GM19397 (cell line): ENCODE data around the gene SMPD1.
"Not testable (repeated sequence)": the region's sequence is repeated elsewhere in the genome, so short reads cannot be mapped to it uniquely, and the experiment has no call there.

Source experiments
- ATAC-seq: cut with Tn5 transposase; IDR thresholded peaks from one replicate; pipeline ENCODE4 v1.9.1; 2021; ENCODE audit warnings: mild to moderate bottlenecking, moderate library complexity; ENCODE audit not compliant: unreplicated experiment

SMPD1 gene

GRCh38 chr11:6387811-6388599 is 2.3 kb upstream of the SMPD1 start:
- ATAC-seq, result no peak

GRCh38 chr11:6388748-6389147 is 1.5 kb upstream of the SMPD1 start:
- ATAC-seq, result no peak

GRCh38 chr11:6390718-6391469 is 620 bp downstream of the SMPD1 start:
- ATAC-seq, result no peak

DNA sequence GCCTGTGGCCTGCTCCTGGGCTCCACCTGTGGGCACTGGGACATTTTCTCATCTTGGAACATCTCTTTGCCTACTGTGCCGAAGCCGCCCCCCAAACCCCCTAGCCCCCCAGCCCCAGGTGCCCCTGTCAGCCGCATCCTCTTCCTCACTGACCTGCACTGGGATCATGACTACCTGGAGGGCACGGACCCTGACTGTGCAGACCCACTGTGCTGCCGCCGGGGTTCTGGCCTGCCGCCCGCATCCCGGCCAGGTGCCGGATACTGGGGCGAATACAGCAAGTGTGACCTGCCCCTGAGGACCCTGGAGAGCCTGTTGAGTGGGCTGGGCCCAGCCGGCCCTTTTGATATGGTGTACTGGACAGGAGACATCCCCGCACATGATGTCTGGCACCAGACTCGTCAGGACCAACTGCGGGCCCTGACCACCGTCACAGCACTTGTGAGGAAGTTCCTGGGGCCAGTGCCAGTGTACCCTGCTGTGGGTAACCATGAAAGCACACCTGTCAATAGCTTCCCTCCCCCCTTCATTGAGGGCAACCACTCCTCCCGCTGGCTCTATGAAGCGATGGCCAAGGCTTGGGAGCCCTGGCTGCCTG is 1.4 kb downstream of the SMPD1 start:
- no peak for ATAC-seq

DNA sequence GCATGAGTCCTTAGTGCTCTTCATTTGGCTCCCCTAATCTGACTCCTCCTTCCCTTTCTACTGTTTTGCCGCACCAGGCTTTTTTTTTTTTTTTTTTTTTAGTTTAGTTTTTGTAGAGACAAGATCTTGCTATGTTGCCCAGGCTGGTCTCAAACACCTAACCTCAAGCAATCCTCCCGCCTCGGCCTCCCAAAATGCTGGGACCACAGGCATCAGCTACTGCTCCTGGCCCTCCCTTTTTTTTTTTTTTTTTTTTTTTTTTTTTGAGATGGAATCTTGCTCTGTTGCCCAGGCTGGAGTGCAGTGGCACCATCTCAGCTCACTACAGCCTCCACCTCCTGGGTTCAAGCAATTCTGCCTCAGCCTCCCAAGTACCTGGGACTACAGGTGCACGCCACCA is 2.0 kb downstream of the SMPD1 start:
- ATAC-seq, result not testable (repeated sequence)

DNA sequence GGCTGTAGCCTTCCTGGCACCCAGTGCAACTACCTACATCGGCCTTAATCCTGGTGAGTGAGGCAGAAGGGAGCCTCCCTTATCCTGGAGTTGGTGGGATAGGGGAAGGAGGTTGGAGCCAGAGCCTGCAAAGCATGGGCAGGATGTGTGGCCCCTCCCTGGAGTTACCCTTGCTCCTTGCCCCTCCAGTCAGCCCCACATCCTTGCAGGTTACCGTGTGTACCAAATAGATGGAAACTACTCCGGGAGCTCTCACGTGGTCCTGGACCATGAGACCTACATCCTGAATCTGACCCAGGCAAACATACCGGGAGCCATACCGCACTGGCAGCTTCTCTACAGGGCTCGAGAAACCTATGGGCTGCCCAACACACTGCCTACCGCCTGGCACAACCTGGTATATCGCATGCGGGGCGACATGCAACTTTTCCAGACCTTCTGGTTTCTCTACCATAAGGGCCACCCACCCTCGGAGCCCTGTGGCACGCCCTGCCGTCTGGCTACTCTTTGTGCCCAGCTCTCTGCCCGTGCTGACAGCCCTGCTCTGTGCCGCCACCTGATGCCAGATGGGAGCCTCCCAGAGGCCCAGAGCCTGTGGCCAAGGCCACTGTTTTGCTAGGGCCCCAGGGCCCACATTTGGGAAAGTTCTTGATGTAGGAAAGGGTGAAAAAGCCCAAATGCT is 3.9 kb downstream of the SMPD1 start:
- no peak for ATAC-seq

- no peak for ATAC-seq
Measured at GRCh38 chr11:6395470-6396060, 5.3 kb downstream of the SMPD1 start.

- ATAC-seq, result no peak
Measured at GRCh38 chr11:6397156-6397555, 6.9 kb downstream of the SMPD1 start.

- no peak for ATAC-seq
Measured at GRCh38 chr11:6397636-6398035, 7.4 kb downstream of the SMPD1 start.

GRCh38 chr11:6400431-6401345 is 10.4 kb downstream of the SMPD1 start:
- ATAC-seq, result no peak

DNA sequence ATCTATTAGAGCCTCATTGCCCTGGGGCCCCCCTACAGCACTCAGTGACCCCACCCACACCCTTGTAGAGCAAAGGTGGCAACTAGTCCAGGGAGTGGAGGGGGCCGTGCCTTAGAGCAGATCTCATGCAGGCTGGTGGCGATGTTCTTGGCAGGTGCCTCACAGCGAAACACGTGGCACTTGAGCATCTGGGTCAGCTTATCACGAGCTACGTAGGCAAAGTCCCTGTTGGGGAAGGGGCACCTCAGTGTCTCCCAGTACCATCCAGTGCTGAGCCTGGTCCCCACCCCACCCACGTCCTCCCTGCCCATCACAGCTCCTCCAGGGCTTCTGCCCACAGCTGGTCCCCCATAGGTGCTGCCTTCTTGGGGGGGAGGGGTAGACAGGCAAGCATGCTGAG is 11.2 kb downstream of the SMPD1 start:
- ATAC-seq, result no peak

DNA sequence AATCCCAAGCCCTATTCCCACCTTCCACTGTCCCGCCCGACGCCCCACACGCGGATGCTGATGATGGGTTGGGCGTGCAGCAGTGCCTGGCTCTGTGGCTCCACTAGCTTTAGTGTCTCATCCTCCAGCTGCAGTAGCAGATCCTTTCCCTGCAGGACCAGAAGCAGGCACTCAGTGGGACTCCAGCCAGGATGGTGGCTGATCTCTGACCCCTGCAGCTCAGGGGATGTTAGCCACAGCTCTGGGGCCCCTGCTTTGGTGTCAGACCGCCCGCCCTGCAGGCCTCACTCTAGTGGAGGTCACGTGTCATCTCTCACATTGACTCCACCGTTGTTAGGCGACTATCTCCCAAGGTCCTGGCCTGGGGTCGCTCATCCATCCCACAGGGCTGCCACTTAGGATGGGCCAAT is 11.8 kb downstream of the SMPD1 start:
- peak; percentile 36 for ATAC-seq

DNA sequence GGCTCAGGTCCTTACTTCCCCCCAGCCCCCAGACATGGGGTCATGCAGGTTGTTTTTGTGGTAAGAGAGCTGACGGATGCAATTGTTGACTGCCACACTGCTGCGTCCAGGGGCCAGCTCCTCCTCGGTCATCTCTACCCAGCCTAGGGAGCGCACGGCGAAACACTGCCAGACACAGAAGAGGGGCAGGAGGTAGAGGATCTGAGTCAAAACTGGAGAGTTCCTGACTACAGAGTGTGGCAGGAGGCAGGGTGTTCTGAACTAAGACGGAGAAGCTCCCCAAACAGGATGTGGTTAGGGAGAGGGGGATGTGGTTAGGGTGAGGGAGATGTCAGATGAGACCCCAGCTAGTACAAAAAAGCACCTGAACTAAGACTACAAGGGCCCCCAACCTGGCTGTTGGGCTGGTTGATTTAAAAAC is 12.3 kb downstream of the SMPD1 start:
- peak; percentile 89 for ATAC-seq

DNA sequence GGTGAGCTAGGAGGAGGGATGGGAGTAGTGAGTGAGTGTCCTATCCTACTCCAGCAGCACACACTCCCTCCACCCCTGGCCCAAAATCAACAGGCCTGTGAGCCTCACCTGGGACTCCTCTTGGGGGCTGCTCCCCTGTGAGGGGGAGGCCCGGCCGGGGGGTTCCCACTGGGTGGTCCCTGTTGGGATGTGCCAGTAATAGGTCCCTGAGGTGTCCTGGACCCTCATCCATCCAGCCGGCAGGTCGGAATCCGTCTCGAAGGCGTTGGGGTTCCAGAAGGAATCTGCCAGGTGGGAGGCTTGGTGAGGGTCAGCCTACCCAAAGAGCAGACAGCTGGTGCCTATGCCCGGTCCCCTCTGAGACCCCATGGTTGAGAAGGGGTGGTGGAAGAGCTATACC is 13.3 kb downstream of the SMPD1 start:
- ATAC-seq, result no peak

DNA sequence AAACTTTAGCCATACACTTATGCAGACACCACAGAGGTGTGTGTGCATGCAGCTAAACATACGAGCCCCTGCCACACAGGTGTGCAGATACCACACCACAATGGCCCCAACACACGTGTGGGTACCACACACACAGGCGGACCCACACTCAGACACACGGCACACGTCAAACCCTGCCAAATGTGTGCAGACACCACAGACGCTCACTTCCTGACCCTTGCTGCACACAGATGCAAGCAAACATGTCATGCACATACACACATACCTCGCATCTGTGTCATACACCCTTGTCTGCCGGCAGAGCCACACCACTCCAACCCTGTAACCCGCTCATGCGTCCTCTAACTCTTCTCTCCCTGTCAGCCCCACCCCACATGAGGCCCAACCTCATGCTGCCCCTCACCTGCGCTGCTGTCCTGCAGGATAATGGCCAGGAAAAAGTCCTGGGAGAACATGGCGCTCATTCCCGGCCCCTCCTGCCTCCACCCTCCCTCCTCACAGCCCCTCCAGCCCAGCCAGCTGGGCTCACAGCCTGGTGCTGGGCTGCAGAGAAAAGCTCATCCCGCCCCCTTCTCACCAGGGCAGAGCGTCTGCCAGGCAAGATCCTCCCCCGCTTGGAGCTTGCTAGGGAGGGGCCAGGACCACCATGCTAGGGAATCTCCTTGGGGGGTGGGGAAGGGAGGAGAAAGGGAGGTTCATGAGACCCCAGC is 14.2 kb downstream of the SMPD1 start:
- ATAC-seq, result no peak

GRCh38 chr11:6405052-6405667 is 14.9 kb downstream of the SMPD1 start:
- ATAC-seq, result no peak

- ATAC-seq, result no peak
Measured at GRCh38 chr11:6405846-6406245, 15.6 kb downstream of the SMPD1 start.

DNA sequence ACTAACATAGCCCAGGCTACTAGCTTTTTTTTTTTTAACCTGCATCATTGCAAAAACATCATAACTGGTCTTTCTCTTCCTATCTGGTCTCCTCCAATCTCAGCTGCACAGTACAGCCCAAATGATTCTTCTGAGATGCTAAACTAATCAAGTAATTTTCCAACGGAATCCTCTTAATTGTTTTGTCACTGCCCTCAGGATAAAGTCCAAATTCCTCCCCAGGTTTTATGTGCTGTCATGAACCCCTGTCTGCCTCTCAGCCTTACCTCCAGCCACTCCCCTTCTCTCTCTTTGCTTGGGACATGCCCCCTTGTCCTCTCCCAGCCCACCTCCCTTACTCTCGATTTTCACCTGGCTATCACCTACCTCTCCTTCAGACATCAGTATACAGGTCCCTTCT is 16.1 kb downstream of the SMPD1 start:
- no peak for ATAC-seq
